IPS DF 6.9 (cell line): ENCODE results near the gene COG4.

ENCODE experiments used
- DNase-seq: peaks from one replicate; pipeline ENCODE4 v3.0.0-alpha.2; 2013; ENCODE audit warnings: low read depth, low spot score
- H3K27ac ChIP-seq: one replicate; pipeline ENCODE4 v1.5.1; 2013; ENCODE audit warnings: low read length, control low read depth
- H3K27me3 ChIP-seq: 2 replicates; pipeline ENCODE4 v1.6.1; 2013; ENCODE audit warnings: mild to moderate bottlenecking, low read length; ENCODE audit not compliant: control insufficient read depth, insufficient read depth
- H3K36me3 ChIP-seq: 2 replicates; pipeline ENCODE4 v1.6.1; 2013; ENCODE audit warnings: low read length; ENCODE audit not compliant: control insufficient read depth, insufficient read depth
- H3K4me1 ChIP-seq: 2 replicates; pipeline ENCODE4 v1.6.1; 2013; ENCODE audit warnings: low read length; ENCODE audit not compliant: control insufficient read depth, insufficient read depth
- H3K4me3 ChIP-seq: 2 replicates; pipeline ENCODE4 v1.5.1; 2013; ENCODE audit warnings: mild to moderate bottlenecking, low read length
- H3K9me3 ChIP-seq: 2 replicates; pipeline ENCODE4 v1.6.1; 2013; ENCODE audit warnings: low read length, inconsistent platforms; ENCODE audit not compliant: control insufficient read depth, insufficient read depth
- WGBS: extraction: QIAGEN DNeasy Blood & Tissue Kit; methylation state at CpG from one replicate; pipeline ENCODE4 v1.1.7; 2013; ENCODE audit warnings: mixed read lengths, missing lambda C conversion rate; ENCODE audit not compliant: insufficient read length, insufficient coverage; 5-methylcytosine and 5-hydroxymethylcytosine counted together

The COG4 gene

DNA sequence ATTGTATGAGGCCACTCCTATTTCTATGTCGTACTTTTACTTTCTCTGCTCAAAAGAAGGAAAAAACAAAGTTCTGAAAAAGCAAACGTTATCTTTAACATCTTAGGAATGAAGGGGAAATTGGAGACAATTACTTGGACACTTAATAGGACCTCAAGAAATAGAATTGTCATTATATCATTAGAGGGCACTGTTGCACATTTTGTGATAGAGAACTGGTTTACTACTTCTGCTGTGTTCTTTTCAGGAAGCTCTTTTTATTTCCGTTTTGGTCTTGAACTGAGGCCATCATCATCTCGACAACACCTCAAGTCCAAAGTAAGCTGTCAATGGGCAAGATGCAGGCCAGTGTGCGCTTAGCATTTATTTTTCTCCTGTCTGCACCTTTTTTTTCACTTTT is 14.6 kb downstream of the COG4 start:
- no peak overlapping the region for H3K27ac ChIP-seq
- peaks cover 13% of the 10 kb centered on the region; the same call in 1 of the 2 replicates for H3K36me3 ChIP-seq
- no peak for DNase-seq
- WGBS, result no CpG with 5 or more reads among the region's 5 CpGs
- H3K27me3 ChIP-seq, result no peaks in the 10 kb centered on the region
- no peaks in the 10 kb centered on the region for H3K9me3 ChIP-seq
- no peaks in the 10 kb centered on the region for H3K4me1 ChIP-seq
- no peak overlapping the region for H3K4me3 ChIP-seq

DNA sequence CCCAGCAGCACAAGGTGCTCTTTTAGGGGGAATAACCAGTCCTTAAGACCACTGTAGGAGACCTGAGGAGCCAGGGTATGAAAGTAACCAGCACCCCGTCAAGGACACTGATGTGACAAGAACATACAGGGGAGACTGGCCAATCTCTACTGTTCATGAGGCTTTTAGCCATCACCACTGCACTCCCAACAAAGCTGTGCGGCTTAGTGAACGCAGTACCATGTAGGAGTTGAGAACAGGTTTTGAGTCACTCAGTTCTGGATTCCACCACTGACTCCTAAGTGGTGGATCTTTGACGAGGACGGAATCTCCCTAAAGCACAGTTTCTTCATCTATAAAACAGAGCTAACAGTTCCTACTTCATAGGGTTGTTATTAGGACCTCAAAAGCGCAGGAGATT is 26.8 kb downstream of the COG4 start:
- Histone ChIP-seq H3K27ac (no peak overlapping the region), H3K4me3 (no peak overlapping the region), H3K36me3 (peaks cover 7% of the 10 kb centered on the region; the same call in 1 of the 2 replicates), H3K4me1 (no peaks in the 10 kb centered on the region), H3K27me3 (no peaks in the 10 kb centered on the region), H3K9me3 (no peaks in the 10 kb centered on the region)
- DNase-seq, result no peak
- WGBS, result no CpG with 5 or more reads among the region's 6 CpGs

DNA sequence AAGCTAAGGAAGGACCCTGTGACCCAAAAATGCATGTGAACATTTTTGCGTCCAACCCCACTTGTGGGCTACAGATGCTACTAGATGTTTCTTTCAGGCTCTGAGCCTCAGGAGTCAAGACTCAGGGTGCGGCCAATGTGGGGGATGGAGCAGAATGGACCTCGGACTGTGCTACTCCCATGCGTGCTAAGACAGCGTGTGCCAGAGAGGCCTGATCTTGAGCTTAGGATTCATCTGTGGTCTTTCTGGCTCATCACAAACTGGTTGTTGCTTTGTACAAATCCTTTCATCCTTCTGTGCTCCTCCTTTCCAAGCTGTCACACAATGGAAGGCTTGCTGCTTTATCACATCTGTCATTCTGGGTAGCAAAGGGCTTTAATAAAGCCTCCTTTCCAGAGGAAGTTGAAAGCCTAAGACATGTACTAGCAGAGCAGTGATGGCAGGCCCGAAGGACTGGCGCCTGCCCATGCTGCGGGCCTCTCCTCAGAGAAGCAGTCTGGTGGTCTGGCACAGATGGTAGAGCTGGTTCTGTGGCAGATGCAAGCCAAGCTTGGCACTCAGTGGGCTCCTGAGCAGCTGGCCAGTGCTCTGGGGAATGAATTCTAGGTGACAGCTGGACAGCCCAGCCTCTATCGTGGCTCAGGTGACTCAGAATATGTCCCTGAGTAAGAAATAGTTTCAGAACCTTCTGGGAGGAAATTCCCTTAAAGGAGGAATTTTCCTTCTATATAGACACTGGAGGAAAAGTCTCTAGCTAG is 27.8 kb downstream of the COG4 start:
- Histone ChIP-seq H3K9me3 (no peaks in the 10 kb centered on the region), H3K27me3 (no peaks in the 10 kb centered on the region), H3K27ac (no peak overlapping the region), H3K4me3 (no peak overlapping the region), H3K4me1 (no peaks in the 10 kb centered on the region), H3K36me3 (peaks cover 7% of the 10 kb centered on the region; the same call in 1 of the 2 replicates)
- no CpG with 5 or more reads among the region's 9 CpGs for WGBS
- no peak for DNase-seq

DNA sequence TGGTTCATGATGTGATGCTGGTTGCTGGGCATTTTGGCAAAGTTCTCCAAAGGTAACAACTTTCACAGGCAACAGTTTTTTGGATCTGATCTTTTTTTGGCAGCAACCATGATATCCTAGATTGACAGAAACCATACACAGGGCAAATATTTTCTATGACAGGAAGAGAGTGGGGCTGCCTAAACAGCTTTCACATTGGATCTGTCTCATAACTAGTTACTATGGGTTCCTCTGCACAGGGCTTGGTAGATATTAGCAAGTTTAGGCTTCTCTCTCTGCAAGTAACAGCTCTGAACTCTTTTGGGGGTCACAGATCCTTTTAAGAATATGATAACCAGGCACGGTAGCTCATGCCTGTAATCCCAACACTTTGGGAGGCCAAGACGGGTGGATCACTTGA is 28.6 kb downstream of the COG4 start:
- H3K27me3 ChIP-seq, result no peaks in the 10 kb centered on the region
- no peak overlapping the region for H3K4me3 ChIP-seq
- no CpG with 5 or more reads among the region's 2 CpGs for WGBS
- no peak overlapping the region for H3K27ac ChIP-seq
- no peak for DNase-seq
- H3K4me1 ChIP-seq, result no peaks in the 10 kb centered on the region
- no peaks in the 10 kb centered on the region for H3K9me3 ChIP-seq
- peaks cover 7% of the 10 kb centered on the region; the same call in 1 of the 2 replicates for H3K36me3 ChIP-seq

DNA sequence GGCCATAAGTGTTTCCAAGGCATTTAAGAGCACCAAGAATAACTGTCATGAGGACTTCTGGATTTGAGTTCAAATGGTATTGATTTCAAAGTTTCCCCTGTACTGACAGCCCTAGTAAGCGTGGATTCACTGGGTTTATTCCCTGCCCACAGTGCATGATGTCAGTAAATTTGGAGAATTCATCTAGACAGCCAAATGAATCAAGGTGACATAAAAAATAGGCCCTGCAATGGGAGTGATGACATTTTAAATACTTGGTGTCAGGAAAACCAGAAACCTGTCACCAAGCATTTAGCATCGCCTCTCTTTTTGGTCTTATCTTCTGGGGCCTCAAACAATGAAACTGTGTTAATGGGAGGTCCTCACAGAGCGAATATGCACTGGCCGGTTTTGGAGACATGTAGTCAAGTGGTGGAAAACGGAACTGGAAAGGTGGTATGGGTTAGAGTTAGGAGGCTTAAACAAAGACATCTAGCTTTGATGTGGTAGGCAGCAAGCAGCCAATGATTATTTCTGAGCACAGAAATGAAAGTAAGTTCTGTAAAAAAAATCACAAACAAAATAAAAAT is 29.1 kb downstream of the COG4 start:
- no peak overlapping the region for H3K4me3 ChIP-seq
- WGBS, result no CpG with 5 or more reads among the region's 5 CpGs
- peaks cover 7% of the 10 kb centered on the region; the same call in 1 of the 2 replicates for H3K36me3 ChIP-seq
- no peaks in the 10 kb centered on the region for H3K27me3 ChIP-seq
- H3K9me3 ChIP-seq, result no peaks in the 10 kb centered on the region
- no peak for DNase-seq
- H3K27ac ChIP-seq, result no peak overlapping the region
- H3K4me1 ChIP-seq, result no peaks in the 10 kb centered on the region

DNA sequence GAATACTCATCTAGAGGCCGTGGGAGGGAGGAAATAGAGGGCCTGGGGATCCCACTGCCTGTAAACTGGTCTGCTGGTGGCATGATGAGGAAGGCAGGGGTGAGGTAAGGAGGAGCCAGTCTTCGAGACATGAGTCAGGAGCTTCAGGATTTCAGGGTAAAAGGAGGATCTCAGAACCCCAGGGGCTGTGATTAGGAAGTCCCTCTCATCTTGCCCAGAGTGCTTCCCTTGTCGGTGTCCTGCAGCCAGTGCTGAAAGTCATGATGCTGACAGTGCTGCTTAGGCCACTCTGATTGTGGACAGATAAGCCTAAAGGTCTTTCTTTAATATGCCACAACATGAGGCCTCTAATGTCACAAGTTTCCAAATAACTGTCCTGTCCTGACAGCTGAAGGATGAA is 29.6 kb downstream of the COG4 start:
- WGBS, result no CpG with 5 or more reads among the region's 3 CpGs
- DNase-seq, result no peak
- no peak overlapping the region for H3K4me3 ChIP-seq
- H3K27ac ChIP-seq, result no peak overlapping the region
- no peaks in the 10 kb centered on the region for H3K4me1 ChIP-seq
- no peaks in the 10 kb centered on the region for H3K9me3 ChIP-seq
- H3K36me3 ChIP-seq, result peaks cover 7% of the 10 kb centered on the region; the same call in 1 of the 2 replicates
- H3K27me3 ChIP-seq, result no peaks in the 10 kb centered on the region

DNA sequence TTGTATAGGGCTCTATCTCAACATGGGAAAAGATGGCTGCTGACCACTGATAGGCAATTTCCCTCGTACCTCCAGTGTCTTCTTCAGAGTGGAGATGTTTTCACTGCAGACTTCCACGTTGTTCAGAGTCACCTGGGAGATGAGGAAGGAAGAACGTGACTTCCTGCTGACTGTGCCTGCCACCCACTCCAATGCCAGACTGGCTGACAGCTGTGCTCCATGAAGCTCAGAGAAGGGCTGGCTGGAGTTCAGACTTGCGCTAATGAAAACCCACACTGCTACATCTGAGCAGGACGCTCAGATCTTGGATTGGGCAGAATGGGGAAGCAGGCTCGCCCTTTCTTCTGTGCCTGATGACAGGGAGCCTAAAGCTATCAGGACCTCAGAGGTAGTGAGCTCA is 33.1 kb downstream of the COG4 start:
- Histone ChIP-seq H3K27me3 (no peaks in the 10 kb centered on the region), H3K4me1 (no peaks in the 10 kb centered on the region), H3K4me3 (no peak overlapping the region), H3K27ac (no peak overlapping the region), H3K9me3 (no peaks in the 10 kb centered on the region), H3K36me3 (0 out of 2 replicates have a peak, but pooled peaks cover 2% of the 10 kb centered on the region)
- DNase-seq, result no peak
- WGBS, result no CpG with 5 or more reads among the region's 6 CpGs

DNA sequence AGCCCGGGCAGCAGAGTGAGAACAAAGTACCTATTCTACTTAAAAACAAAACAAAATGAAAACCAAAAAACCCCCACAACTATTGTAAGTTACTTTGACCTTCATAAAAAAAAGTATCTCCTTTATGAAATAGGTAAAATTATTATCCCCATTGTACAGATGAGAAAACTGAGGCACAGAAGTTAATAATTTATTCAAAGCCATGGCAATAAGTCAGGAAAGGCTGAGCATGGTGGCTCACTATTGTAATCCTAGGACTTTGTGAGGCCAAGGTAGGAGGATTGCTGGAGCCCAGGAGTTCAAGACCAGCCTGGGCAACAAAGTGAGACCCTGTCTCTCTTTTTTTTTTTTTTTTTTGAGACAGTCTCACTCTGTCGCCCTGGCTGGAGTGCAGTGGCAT is 38.5 kb downstream of the COG4 start:
- no CpG with 5 or more reads among the region's 2 CpGs for WGBS
- H3K36me3 ChIP-seq, result peaks cover 14% of the 10 kb centered on the region; the same call in 1 of the 2 replicates

DNA sequence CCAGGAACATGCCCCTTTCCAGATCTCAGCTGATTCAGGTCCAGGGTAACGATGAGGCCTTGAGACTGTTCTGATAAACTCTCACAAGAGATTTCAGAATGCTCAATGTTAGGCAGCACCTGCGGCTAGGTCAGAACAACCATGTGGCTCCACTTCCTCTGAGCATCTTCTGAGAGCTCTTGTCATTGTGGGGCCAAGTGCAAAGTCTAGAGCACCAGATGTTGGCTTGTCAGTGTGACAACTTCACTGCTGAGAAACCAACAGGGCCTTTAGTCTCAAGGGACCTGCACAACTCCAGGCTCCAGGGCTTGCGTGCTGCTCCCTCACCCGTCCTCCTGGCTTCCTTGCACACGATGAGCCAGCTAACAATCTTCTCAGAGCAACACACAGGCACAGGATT is 39.9 kb downstream of the COG4 start:
- H3K9me3 ChIP-seq, result no peaks in the 10 kb centered on the region
- no CpG with 5 or more reads among the region's 5 CpGs for WGBS
- H3K4me3 ChIP-seq, result no peak overlapping the region
- H3K27ac ChIP-seq, result no peak overlapping the region
- peaks cover 18% of the 10 kb centered on the region; the same call in 1 of the 2 replicates for H3K36me3 ChIP-seq
- no peak for DNase-seq
- H3K4me1 ChIP-seq, result peaks cover 2% of the 10 kb centered on the region; the same call in 1 of the 2 replicates
- no peaks in the 10 kb centered on the region for H3K27me3 ChIP-seq

More for the DNA sequence above, 38.5 kb downstream of the COG4 start:
- Histone ChIP-seq H3K9me3 (no peaks in the 10 kb centered on the region), H3K4me3 (no peak overlapping the region), H3K27me3 (no peaks in the 10 kb centered on the region), H3K27ac (no peak overlapping the region), H3K4me1 (no peaks in the 10 kb centered on the region)
- no peak for DNase-seq

DNA sequence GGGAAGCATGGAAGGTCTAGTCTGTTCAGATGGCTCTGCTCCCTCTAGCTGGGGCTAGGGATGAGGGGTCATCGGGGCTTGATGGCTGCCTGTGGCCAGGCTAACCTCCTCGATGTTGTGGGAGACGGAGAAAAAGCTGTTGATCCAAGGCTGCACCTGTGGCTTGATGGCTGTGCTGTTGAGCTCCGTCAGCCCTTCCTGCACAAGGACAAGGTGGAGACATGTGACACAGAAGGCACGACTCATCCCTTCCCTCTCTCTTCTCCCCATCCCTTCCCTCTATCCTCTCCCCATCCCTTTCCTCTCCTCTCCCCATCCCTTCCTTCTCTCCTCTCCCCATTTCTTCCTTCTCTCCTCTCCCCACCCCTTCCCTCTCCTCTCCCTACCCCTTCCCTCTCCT is 40.7 kb downstream of the COG4 start:
- no peak overlapping the region for H3K27ac ChIP-seq
- no peak overlapping the region for H3K4me3 ChIP-seq
- no CpG with 5 or more reads among the region's 5 CpGs for WGBS
- DNase-seq, result no peak
- no peaks in the 10 kb centered on the region for H3K9me3 ChIP-seq
- H3K27me3 ChIP-seq, result no peaks in the 10 kb centered on the region
- H3K36me3 ChIP-seq, result peaks cover 18% of the 10 kb centered on the region; the same call in 1 of the 2 replicates
- peaks cover 2% of the 10 kb centered on the region; the same call in 1 of the 2 replicates for H3K4me1 ChIP-seq
